CD4-positive, alpha-beta T cell treated with Interleukin-4 for 1 hour (primary cell): Measurements from ENCODE around the gene ADGRG4.
A peak's percentile ranks its signal among the peaks of the same experiment; 100 is the strongest.

Experiments used
- DNase-seq, 2 donors: peaks; one replicate each; pipeline ENCODE4 v3.0.0-alpha.2; 2020 to 2022

The ADGRG4 gene

DNA sequence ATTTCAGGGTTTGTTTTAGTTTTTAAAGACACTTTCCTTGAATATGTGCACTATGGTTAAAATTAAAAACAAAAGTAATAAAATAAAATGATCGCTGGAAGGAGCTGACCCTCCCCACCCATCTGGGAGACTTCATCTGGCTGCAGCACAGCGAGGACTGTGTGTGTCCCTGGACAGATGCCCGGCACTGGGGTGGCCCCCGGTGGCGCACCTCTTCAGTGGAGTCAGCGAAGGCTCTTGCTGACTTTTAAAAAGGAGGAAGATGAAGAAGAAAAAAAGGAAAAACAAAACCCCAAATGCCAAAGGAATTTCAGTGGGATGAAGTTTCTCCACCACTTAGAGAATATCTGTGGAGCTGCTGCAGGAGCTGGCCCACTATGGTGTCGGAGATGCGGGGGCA lies 5.4 kb upstream of the ADGRG4 start:
- DNase-seq, result no peak

GRCh38 chrX:136303041-136303440 lies 2.3 kb downstream of the ADGRG4 start:
- no peak for DNase-seq

- DNase-seq, result no peak
These were observed 3.7 kb downstream of the ADGRG4 start for GRCh38 chrX:136304493-136304892.

- no peak for DNase-seq
These were observed 5.4 kb downstream of the ADGRG4 start for GRCh38 chrX:136306182-136306581.

DNA sequence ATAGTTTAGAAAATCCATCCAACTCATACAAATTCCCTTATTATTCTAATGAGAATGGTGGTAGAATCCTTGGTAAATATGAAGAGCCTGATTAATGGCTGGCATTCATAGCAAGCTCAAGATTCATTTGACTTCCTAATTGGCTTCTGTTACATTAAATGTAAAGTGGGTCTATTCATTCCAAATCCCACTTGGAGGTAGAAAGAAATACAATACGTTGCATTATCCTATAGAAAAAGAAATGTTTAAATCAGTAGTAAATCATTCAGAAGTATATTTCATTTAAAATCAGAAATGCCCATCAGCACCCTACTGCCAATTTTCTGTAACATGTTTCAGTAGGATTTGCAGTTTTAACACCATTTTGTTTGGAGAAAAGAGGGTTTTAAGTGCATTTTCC lies 6.7 kb downstream of the ADGRG4 start:
- DNase-seq, result no peak

- no peak for DNase-seq
These were observed 9.6 kb downstream of the ADGRG4 start for GRCh38 chrX:136310411-136310810.

DNA sequence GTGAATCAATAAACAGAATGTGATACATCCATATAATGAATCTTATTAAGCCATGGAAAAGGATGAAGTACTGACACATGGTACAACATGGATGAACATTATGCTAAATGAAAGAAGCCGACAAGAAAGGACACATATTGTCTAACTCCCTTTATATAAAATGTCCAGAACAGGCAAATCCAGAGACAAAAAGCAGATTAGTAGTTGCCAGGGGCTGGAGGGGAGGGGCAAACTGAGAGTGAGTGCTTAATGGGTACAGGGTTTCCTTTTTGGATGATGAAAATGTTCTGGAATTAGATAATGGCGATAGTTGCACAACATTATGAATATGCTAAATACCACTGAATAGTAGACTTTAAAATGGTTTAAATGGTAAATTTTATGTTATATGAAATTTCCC lies 17.4 kb downstream of the ADGRG4 start:
- no peak for DNase-seq

DNA sequence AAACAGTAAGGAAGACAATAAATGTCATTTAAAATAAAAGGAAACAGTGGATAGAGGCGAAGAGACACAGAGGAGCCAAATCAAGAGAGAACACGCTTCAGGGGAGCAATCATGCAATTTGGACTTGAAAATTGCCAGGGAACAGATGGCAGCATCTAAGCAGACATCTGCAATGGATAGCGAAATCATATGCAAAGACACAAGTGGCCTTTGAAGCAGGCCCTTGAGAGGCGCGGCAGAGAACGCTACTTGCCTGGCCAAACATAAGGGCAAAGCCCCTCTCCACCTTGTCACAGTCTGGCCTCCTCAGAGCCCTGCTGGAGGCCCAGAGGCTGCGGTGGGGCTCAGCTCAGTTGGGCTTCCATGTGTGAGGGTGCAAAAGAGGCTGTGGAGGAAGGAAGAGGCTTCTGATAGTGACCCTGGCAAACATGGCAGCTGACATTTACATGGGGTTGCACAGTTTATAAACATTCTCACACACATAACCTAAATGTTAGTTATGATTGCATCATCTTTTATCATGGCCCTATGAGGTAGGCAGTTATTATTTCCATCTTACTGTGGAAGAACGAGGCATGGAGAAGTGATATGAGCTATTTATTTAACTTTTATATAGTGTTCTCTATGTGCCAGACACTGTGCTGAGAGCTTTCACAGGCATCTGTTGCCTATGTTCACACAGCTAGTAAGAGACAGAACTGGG lies 18.3 kb downstream of the ADGRG4 start:
- DNase-seq, result no peak

DNA sequence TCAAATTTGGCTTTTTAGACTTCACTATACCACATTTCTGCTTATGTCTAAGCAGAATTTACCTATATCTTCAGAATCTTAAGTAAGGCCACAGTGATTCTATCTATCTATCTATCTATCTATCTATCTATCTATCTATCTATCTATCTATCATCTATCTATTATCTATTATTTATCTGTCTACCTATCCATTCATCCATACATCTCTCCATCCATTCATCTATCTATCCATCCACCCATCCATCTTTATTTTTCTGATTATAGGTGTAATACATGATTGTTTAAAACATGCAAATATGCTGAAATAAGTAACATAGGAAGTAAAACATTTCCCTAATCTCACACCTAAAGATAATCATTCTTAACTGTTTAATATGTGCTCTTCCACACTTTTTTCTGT lies 18.8 kb downstream of the ADGRG4 start:
- no peak for DNase-seq

- DNase-seq, result no peak
These were observed 20.8 kb downstream of the ADGRG4 start for GRCh38 chrX:136321532-136321931.

DNA sequence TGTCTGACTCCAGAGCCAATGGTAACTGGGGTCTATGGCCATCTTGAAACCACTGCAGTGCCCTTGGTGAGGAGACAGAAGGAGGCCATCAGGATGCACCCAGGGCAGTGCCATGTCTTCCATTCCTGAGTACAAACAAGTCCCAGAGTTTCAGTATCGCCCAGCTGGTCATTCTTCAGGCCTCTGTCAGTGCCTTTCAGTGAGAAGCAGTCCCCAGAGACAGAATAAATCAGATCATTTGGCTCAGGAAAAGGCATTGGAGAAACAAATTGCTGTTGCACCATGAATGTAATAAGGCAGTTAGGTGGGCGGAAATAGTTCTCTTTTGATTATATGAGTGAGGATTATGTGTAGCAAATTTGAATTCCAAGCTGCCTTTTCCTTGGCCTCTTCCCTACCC lies 21.3 kb downstream of the ADGRG4 start:
- DNase-seq, result no peak

GRCh38 chrX:136325377-136325776 lies 24.6 kb downstream of the ADGRG4 start:
- DNase-seq, result no peak

DNA sequence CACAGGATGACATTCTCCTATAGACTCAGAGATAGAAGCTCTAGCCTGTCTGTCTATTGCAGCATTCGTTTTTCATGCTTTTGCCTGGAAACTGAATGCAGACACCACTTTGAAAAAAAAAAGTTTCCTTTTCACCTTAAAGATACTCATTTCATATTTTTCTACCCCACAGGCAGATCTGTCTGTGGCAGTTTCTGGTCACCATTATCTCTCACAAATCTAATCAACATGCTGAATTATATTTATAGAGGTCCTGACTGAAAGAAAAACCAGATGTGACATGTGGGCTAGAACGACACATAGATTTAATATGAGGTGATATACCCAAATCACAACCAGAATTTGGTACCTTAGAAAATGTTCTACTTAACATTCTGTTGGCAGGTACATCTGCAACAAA lies 28.2 kb downstream of the ADGRG4 start:
- no peak for DNase-seq

- DNase-seq, result peak in 1 of 2 donors; percentile 1
These were observed 35.9 kb downstream of the ADGRG4 start for GRCh38 chrX:136336623-136337022.

- no peak for DNase-seq
These were observed 38.9 kb downstream of the ADGRG4 start for GRCh38 chrX:136339702-136340101.

- no peak for DNase-seq
These were observed 43.6 kb downstream of the ADGRG4 start for GRCh38 chrX:136344320-136344719.

GRCh38 chrX:136346506-136346905 lies 45.7 kb downstream of the ADGRG4 start:
- no peak for DNase-seq

DNA sequence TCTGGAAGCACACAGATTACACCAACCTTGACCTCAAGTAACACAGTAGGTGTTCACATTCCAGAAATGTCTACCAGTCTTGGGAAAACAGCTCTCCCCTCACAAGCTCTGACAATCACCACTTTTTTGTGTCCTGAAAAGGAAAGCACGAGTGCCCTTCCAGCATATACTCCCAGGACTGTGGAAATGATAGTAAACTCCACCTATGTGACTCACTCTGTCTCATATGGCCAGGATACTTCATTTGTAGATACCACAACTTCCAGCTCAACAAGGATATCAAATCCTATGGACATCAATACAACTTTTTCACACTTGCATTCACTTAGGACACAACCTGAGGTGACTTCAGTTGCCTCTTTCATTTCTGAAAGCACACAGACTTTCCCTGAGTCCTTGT lies 46.9 kb downstream of the ADGRG4 start:
- DNase-seq, result no peak

DNA sequence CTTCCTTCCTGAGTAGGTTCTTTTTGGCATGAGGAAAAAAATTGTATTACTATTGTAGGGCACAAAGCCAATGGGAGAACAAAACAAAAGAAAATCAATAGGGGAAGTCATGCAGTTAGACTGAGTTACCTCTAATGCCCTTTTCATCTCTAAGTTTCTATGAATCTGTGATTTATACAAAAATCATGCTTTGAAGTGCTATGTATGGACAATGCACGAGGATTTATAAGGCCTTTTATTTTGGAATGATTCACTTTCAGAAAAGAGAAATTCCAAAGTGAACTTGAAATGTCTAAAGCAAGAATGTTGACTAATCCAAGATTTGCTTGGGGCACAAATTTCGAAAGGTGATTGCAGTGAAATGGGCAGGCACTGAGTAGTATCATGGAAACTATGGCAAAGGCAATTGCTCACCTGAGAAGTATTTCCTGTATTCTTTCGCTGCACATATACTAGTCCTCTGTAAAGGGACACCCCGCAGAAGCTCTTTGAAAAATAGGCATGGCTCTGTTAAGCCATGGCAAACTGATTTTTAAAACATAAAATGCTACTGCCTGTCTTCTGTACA lies 52.8 kb downstream of the ADGRG4 start:
- no peak for DNase-seq

- DNase-seq, result no peak
These were observed 53.4 kb downstream of the ADGRG4 start for GRCh38 chrX:136354201-136354600.

- DNase-seq, result no peak
These were observed 68.6 kb downstream of the ADGRG4 start for GRCh38 chrX:136369377-136369776.

DNA sequence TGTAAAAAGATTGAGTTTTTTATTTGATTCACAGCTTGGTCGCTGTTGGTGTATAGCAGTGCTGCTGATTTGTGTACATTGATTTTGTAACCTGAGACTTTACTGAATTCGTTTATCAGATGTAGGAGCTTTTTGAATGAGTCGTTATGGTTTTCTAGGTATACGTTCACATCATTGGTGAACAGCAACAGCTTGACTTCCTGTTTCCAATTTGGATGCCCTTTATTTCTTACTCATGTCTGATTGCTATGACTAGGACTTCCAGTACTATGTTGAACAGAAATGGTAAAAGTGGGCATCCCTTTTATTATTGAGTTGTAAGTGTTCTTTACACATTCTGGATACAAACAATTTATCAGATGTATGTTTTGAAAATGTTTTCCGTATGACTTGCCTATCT lies 76.0 kb downstream of the ADGRG4 start:
- DNase-seq, result no peak

DNA sequence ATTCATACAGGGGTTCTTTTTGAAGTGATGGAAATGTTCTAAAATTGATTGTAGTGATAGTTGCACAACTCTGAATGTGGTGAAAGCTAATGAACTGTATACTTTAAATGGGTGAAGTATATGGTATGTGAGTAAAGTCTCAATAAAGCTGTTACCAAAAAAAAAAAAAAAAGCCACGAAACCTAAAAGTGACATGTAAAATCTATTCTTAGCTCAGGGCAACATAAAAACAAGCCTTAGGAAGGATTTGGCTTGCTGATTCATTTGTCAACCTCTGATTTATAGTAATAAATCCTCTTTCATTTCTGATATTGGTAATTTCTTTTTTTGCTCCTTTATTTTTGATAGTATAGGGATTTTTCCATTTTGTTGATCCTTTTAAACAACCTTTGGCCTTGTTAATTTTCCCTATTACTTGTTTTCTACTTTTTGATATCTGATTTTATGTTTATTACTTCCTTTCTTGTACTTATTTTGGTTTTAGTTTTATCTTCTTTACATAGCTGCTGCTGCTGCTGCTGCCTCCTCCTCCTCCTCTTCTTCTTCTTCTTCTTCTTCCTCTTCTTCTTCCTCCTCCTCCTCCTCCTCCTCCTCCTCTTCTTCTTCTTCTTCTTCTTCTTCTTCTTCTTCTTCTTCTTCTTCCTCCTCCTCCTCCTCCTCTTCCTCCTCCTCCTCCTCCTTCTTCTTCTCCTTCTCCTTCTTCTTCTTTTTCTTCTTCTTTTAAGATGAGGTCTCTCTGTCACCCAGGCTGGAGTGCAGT lies 79.4 kb downstream of the ADGRG4 start:
- no peak for DNase-seq

GRCh38 chrX:136386173-136386572 lies 85.4 kb downstream of the ADGRG4 start:
- no peak for DNase-seq
